Liver (tissue), 3 donors: ENCODE data around the gene MRAP2.

Experiments
- ATF3 ChIP-seq: IDR thresholded peaks from 2 replicates; pipeline ENCODE4 v1.6.1; 2016; ENCODE audit warnings: antibody characterized with exemption
- CTCF ChIP-seq: fragments of 150-350 bp; IDR thresholded peaks from 2 replicates; pipeline ENCODE4 v1.5.1; 2017; ENCODE audit warnings: improper control_type of control experiment, low read depth, low read length; ENCODE audit not compliant: missing input control
- EGR1 ChIP-seq, 2 donors: IDR thresholded peaks; 2 replicates each; pipeline ENCODE4 v1.6.1; 2016 to 2018; ENCODE audit warnings: antibody characterized with exemption in 2 of 2, low read depth in 2 of 2
- FOXA1 ChIP-seq: IDR thresholded peaks from 2 replicates; pipeline ENCODE4 v1.6.1; 2016; ENCODE audit warnings: antibody characterized with exemption
- GABPA ChIP-seq, 2 donors: IDR thresholded peaks in 1 of 2; conservative IDR thresholded peaks in 1 of 2; 2 replicates each; pipeline ENCODE4 v1.6.1; 2016; ENCODE audit warnings: antibody characterized with exemption in 2 of 2, mild to moderate bottlenecking in 1 of 2, moderate library complexity in 1 of 2
- MAX ChIP-seq: IDR thresholded peaks from 2 replicates; pipeline ENCODE4 v1.6.1; 2016; ENCODE audit warnings: antibody characterized with exemption
- RAD21 ChIP-seq, 2 donors: IDR thresholded peaks; 2 replicates each; pipeline ENCODE4 v1.6.1; 2016; ENCODE audit warnings: antibody characterized with exemption in 2 of 2, mild to moderate bottlenecking in 2 of 2
- REST ChIP-seq: IDR thresholded peaks from 2 replicates; pipeline ENCODE4 v1.6.1; 2016; ENCODE audit warnings: antibody characterized with exemption, mild to moderate bottlenecking
- SP1 ChIP-seq: IDR thresholded peaks from 2 replicates; pipeline ENCODE4 v1.6.1; 2018; ENCODE audit warnings: antibody characterized with exemption, mild to moderate bottlenecking
- YY1 ChIP-seq: IDR thresholded peaks from 2 replicates; pipeline ENCODE4 v1.6.1; 2016; ENCODE audit warnings: antibody characterized with exemption, mild to moderate bottlenecking
- donor health status: healthy.
- donor health status: healthy.

- TF ChIP-seq EGR1 (IDR thresholded peaks at IDR 0.05; ENCODE audit: low read depth in 2 of 2) (no peak), REST (no peak), MAX (no peak), SP1 (no peak), RAD21 (IDR thresholded peaks at IDR 0.05) (no peak), CTCF (no peak), GABPA (IDR thresholded peaks at IDR 0.05 in 1 of 2, conservative IDR thresholded peaks at IDR 0.05 in 1 of 2) (no peak), ATF3 (no peak), FOXA1 (no peak), YY1 (no peak)
Observed at GRCh38 chr6:84013931-84014330, 19.6 kb upstream of the MRAP2 start.
